ENCODE results near the gene AQP2.

DNA sequence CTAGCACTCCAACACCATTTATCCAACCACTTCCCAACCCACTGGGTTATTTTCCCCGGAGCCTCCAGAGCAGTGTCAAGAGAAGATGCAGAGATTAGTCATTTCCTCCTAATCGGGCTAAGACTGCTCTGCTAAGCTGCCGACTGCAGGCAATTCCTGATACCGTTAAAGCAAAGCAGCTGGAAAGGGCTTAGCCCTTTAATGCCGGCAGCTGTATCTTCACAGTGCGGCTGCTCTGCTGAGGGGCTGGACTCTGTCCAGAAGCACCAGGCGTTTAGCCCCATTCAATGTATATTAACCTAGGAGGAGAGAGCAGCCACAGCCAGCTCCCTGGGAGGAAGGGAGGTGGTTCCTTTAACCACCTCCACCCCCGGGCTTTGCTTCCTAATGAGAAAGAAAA lies 33.4 kb downstream of the AQP2 start:
- TF ChIP-seq, protein P1, sequence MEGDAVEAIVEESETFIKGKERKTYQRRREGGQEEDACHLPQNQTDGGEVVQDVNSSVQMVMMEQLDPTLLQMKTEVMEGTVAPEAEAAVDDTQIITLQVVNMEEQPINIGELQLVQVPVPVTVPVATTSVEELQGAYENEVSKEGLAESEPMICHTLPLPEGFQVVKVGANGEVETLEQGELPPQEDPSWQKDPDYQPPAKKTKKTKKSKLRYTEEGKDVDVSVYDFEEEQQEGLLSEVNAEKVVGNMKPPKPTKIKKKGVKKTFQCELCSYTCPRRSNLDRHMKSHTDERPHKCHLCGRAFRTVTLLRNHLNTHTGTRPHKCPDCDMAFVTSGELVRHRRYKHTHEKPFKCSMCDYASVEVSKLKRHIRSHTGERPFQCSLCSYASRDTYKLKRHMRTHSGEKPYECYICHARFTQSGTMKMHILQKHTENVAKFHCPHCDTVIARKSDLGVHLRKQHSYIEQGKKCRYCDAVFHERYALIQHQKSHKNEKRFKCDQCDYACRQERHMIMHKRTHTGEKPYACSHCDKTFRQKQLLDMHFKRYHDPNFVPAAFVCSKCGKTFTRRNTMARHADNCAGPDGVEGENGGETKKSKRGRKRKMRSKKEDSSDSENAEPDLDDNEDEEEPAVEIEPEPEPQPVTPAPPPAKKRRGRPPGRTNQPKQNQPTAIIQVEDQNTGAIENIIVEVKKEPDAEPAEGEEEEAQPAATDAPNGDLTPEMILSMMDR (IDR thresholded peaks at IDR 0.05), result no peak
- TF ChIP-seq POLR2A (IDR thresholded peaks at IDR 0.05) (no peak), POLR2AphosphoS5 (IDR thresholded peaks at IDR 0.05) (no peak)

Measured in prostate gland (tissue), 2 donors.